GM12892 (cell line): ENCODE results near the gene RNASE9.

Source experiments
- POLR2A ChIP-seq: IDR thresholded peaks from 2 replicates; pipeline ENCODE4 v1.6.1; 2011; ENCODE audit warnings: low read depth, low read length, control low read depth
- POLR2AphosphoS5 ChIP-seq: IDR thresholded peaks from 2 replicates; pipeline ENCODE4 v1.6.1; 2011; ENCODE audit warnings: low read depth, low read length, control low read depth

DNA sequence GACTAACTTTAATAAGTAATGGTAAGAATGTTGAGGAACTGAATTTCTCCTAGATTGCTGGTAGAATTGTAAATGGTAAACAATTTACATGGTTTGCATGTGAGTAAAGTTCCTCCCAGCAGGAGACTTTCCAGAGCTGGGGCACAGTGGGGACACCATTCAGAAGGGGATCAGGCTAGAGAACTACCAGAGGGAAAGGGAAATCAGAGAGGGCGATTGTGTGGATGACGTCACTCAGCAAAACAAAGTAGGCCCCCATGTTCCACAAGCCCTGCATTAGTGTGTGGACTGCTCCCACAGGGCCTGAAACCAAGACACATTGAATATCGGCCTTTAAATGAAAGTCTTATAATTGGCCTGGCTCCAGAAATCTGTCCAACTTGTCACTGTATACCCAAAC lies 17.5 kb upstream of the RNASE9 start:
- TF ChIP-seq POLR2A (no peak), POLR2AphosphoS5 (no peak)
